ENCODE data around the gene SIPA1L3. TPM values are rescaled to one million over a fixed set of nuclear protein-coding genes. Genes with fewer than 3 reads are reported as not detected.

Gene SIPA1L3
- total RNA-seq, 1 experiment from 2014 or later, result 13.8 TPM

DNA sequence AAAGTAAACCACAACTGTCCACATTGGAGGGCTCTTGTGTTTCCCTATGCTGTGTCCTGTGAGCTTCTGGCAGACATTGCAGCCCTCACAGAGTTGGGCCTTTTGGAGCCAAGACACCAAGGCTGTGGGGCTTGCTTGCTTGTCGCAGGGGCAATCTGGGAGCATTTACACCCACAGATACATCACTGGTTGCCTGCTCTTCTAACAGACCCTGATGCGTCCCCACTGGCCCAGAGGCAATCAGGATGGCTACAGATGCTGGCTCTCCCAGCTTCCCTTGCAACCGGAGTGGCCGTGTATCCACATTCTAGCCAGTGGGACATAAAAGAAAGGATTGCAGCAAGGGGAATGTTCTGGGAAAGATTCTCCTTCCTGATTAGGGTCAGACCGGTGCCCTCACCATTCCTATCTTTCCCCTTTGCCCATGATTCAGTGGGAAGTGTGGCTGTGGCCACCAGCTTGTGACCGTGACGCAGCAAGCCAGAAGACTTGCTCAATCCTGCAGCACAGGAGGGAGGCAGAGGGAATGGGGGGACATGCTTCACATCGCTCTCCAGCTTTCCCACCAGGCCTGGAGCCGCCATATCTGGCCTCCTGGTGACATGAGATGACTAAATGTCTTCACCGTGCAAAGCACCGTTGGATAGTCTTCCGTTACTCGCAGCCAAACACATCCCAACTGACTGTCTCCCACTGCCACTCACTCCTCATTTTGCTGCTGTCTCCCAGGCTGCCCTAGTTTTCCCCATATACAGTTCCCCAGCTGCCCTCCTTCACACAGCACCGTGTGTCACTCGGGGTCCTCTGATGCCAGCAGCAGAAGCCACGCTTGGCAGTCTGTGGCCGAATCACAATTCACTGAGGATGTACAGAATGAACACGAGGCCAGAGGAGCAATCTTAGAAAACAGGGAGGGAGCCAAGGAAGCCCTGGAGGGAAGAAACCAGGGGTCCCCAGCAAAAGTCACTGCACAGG, 166.1 kb downstream of the SIPA1L3 start:
- Histone ChIP-seq H3K9me3 (no peaks in the 10 kb centered on the region), H3K4me3 (no peak overlapping the region), H3K36me3 (no peaks in the 10 kb centered on the region; the same call in 1 of the 2 replicates), H3K27me3 (no peaks in the 10 kb centered on the region)
- DNase-seq, result no peak

DNA sequence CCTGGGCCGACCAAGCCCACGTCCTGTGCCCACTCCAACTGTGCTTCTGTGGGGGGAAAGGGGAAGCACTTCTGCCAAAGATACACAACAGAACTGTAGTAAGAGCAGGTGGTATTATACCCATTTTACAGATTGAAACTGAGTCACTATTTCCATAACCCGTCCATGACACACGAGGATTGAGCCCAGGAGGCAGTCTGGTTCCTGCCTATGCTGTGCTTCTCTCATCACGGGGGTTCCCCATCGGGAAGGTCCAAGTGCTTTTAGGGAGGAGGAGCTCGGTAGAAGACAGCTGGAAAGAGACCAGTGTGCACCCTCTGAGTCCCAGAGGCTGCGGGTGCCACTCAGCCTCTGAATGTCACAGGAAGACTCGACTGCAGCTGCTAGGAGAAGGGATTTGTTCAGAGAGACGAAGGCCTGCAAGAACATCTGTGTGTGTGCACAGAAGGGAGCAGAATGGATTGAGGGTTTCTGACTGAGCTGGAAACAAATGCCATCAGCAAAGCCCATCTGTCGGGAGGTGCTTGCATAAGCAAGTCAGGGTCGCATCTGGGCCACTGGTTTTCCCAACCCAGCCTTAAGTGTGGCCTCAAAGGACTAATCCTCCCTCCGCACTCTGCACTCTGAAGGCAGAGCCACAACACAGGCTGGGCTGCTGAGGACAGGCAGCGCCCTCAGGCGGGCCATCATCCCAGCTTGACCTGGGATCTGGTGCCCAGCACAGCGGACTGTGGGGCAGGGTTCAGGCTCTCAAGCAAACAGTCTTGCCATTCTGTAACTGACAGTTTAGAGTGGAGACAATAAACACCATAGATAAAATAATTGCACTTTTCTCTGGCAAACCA, 167.1 kb downstream of the SIPA1L3 start:
- DNase-seq, result no peak
- no peaks in the 10 kb centered on the region for H3K9me3 ChIP-seq
- H3K27me3 ChIP-seq, result no peaks in the 10 kb centered on the region
- H3K4me3 ChIP-seq, result no peak overlapping the region
- no peaks in the 10 kb centered on the region; the same call in 1 of the 2 replicates for H3K36me3 ChIP-seq

DNA sequence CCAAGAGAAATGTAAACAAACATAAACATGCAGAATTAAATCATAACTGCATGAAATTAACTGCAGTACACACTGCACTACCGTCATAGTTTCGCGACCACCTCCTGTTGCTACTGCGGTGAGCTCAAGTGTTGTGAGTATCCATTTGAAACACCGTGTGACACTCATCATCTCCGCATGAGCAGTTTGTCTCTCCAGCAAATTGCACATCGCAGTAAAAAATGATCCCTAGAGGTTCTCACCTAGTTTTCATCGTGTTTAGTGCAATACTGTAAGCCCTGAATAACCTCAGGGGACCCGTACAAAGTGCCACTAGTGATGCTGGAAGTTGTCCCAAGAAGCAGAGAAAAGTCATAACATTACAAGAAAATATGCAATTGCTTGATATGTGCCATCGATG, 169.3 kb downstream of the SIPA1L3 start:
- Histone ChIP-seq H3K4me3 (no peak overlapping the region), H3K27me3 (no peaks in the 10 kb centered on the region), H3K36me3 (no peaks in the 10 kb centered on the region; the same call in 1 of the 2 replicates), H3K9me3 (no peaks in the 10 kb centered on the region)
- DNase-seq, result no peak

DNA sequence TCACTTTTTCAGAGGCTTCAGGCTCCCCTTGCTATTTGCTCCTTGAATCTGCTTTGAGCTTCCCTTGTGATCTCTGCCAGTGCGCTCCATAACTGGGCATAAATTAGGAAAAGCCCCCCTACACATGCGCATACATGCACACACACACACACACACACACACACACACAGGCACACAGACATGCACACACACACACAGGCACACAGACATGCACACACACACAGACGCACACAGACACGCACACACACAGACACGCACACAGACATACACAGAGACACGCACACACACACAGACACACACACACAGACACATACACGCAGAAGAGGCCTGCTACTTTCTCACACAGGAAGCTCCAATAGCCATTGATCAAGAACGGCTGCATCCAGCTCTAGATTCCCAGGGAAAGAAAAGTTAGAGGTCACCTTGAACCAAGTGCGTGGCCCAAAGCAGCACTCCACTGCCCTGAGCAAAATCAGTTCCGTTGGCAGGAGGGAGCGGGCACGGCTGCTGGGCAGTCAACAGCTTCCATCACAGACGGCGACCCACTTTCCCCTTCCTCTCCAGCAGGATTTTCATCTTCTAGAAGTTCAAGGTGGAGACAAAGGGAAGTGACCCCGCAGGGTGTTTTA, 171.4 kb downstream of the SIPA1L3 start:
- DNase-seq, result no peak
- H3K9me3 ChIP-seq, result no peaks in the 10 kb centered on the region
- H3K4me3 ChIP-seq, result no peak overlapping the region
- H3K36me3 ChIP-seq, result peaks cover 12% of the 10 kb centered on the region
- no peaks in the 10 kb centered on the region for H3K27me3 ChIP-seq

DNA sequence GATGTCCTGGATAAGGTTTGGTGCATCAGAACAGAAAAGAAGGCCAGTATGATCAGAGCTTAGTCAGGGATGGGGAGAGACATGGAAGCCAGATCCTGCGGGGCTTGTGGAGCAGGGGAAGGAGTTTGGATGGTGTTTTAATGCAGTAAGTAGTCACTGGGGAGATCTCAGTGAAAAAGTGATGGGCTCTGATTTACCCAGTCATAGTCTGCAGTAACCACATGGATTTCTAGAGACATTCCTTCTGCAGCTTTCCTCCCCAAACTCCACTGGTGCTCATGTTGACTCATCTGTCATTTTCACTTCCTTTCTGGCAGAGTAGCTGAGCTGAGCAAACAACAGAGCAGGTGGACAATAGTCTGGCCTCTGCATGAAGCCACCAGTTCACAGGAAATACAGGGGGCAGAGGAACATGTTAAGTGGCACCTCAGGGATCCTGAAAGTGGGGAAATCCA, 172.9 kb downstream of the SIPA1L3 start:
- DNase-seq, result peak; percentile 58
- no peaks in the 10 kb centered on the region for H3K9me3 ChIP-seq
- no peaks in the 10 kb centered on the region for H3K27me3 ChIP-seq
- H3K4me3 ChIP-seq, result no peak overlapping the region
- peaks cover 12% of the 10 kb centered on the region for H3K36me3 ChIP-seq

DNA sequence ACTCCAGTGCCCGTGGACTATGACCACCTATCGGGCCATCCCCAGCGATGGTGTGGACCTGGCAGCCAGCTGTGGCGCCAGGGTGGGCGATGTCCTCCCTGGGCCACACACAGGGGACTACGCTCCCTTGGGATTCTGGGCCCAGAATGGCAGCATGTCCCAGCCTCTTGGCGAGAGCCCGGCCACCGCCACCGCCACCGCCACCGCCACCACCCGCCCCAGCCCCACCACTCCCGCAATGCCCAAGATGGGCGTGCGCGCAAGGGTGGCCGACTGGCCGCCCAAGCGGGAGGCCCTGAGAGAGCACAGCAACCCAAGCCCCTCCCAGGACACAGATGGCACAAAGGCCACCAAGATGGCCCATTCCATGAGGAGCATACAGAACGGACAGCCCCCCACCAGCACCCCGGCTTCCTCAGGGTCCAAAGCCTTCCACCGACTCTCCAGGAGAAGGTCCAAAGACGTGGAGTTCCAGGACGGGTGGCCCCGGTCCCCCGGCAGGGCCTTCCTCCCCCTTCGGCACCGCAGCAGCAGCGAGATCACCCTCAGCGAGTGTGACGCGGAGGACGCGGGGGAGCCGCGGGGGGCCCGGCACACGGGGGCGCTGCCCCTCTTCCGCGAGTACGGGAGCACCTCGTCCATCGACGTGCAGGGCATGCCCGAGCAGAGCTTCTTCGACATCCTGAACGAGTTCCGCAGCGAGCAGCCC, 174.7 kb downstream of the SIPA1L3 start:
- no peak for DNase-seq
- H3K27me3 ChIP-seq, result no peaks in the 10 kb centered on the region
- H3K4me3 ChIP-seq, result no peak overlapping the region
- H3K9me3 ChIP-seq, result no peaks in the 10 kb centered on the region
- peaks cover 12% of the 10 kb centered on the region for H3K36me3 ChIP-seq

DNA sequence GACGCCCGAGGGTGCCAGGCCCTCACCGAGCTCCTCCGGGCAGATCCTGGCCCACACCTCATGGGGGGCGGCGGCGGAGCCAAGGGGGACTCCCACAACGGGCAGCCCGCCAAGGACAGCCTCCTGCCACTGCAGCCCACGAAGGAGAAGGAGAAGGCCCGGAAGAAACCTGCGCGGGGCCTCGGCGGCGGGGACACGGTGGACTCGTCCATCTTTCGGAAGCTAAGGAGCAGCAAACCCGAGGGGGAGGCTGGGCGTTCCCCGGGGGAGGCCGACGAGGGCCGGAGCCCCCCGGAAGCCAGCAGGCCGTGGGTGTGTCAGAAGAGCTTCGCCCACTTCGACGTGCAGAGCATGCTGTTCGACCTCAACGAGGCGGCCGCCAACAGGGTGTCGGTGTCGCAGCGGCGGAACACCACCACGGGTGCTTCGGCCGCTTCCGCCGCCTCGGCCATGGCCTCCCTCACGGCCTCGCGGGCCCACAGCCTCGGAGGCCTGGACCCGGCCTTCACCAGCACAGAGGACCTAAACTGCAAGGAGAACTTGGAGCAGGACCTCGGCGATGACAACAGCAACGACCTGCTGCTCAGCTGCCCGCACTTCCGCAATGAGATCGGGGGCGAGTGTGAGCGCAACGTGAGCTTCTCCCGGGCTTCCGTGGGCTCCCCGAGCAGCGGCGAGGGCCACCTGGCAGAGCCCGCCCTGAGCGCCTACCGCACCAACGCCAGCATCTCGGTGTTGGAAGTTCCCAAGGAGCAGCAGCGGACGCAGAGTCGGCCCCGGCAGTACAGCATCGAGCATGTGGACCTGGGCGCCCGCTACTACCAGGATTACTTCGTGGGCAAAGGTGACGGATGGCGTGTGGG, 175.5 kb downstream of the SIPA1L3 start:
- no peak for DNase-seq
- Histone ChIP-seq H3K36me3 (peaks cover 12% of the 10 kb centered on the region), H3K4me3 (no peak overlapping the region), H3K27me3 (no peaks in the 10 kb centered on the region), H3K9me3 (no peaks in the 10 kb centered on the region)

DNA sequence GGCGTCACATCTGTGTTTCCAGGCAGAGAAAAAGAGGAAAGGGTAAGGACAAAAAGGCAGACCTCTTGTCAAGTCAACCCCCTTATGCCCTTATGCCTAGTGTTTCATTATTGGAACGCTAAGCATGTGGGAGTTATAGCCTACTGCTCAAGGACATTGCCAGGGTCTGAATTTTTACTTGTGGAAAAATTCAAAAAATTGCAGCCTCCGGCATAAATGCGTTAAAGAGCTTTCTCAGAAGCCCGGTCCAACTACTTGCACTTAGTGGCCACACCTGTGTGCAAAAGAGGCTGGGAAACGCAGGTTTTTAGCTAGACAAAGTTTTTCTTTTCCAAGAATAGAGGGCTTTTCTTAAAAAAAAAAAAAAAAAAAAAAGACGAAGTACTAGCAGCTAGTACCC, 177.2 kb downstream of the SIPA1L3 start:
- DNase-seq, result no peak

DNA sequence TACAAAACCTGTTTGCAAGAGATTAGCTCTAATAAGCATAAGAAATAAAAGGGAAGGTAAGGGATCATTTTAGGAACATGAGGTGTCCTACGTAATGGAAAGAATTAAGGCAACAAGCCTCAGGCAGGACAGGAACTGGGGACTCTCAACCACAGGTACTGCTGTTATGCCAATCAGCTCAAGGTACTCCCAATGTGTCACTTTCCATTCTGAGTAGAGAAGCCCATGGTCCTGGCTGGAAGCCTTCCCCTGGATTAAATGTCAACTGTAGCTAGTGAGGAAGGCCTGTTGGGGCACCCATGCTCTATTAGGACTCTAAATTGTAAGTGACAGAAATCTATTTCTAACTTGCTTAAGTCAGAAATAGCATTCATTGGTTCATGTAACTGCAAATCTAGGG, 182.4 kb downstream of the SIPA1L3 start:
- no peak overlapping the region for H3K4me3 ChIP-seq
- no peaks in the 10 kb centered on the region for H3K9me3 ChIP-seq
- H3K36me3 ChIP-seq, result peaks cover 8% of the 10 kb centered on the region
- H3K27me3 ChIP-seq, result no peaks in the 10 kb centered on the region
- no peak for DNase-seq

More for the DNA sequence above, 177.2 kb downstream of the SIPA1L3 start:
- Histone ChIP-seq H3K4me3 (no peak overlapping the region), H3K9me3 (no peaks in the 10 kb centered on the region), H3K36me3 (peaks cover 14% of the 10 kb centered on the region), H3K27me3 (no peaks in the 10 kb centered on the region)

DNA sequence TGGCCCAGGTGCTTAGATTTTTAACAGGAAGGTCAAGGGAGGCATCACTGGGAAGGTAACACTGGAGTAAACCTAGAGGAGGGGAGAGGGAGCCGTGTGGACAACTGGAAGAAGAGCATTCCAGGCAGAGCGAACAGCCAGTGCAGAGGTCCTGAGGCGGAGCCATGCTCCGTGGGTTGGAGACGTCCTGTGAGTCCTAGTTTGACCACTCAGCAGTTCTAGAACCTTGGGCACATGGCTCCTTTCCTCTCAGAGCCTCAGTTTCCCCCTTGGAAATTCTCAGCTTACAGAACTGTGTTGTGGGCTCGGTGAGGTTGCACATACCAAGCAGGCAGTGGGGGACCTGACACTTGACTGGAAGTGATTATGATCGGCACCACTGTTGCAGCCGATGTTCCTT, 186.1 kb downstream of the SIPA1L3 start:
- no peak overlapping the region for H3K4me3 ChIP-seq
- DNase-seq, result no peak
- no peaks in the 10 kb centered on the region for H3K27me3 ChIP-seq
- no peaks in the 10 kb centered on the region for H3K9me3 ChIP-seq
- H3K36me3 ChIP-seq, result peaks cover 10% of the 10 kb centered on the region

DNA sequence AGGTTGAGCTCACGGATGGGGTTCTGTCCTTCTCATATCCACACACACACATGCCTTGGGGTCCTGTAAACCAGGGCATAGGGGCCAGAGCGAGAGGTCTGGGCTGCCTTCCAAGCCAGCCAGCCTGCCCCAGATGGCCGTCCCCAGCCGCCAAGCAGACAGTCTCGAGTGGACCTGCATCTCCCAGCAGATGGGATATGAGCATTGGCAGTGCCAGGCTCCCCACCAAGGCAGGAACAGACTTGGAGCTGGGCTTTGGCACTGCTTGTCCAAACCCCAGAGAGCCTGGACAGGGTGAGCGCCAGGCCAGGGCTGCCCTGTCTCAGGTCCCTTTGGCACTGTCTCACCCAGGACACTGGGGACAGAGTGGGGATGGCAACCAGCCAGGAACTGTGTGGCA, 186.6 kb downstream of the SIPA1L3 start:
- Histone ChIP-seq H3K9me3 (no peaks in the 10 kb centered on the region), H3K4me3 (no peak overlapping the region), H3K27me3 (no peaks in the 10 kb centered on the region), H3K36me3 (peaks cover 11% of the 10 kb centered on the region)
- DNase-seq, result no peak

DNA sequence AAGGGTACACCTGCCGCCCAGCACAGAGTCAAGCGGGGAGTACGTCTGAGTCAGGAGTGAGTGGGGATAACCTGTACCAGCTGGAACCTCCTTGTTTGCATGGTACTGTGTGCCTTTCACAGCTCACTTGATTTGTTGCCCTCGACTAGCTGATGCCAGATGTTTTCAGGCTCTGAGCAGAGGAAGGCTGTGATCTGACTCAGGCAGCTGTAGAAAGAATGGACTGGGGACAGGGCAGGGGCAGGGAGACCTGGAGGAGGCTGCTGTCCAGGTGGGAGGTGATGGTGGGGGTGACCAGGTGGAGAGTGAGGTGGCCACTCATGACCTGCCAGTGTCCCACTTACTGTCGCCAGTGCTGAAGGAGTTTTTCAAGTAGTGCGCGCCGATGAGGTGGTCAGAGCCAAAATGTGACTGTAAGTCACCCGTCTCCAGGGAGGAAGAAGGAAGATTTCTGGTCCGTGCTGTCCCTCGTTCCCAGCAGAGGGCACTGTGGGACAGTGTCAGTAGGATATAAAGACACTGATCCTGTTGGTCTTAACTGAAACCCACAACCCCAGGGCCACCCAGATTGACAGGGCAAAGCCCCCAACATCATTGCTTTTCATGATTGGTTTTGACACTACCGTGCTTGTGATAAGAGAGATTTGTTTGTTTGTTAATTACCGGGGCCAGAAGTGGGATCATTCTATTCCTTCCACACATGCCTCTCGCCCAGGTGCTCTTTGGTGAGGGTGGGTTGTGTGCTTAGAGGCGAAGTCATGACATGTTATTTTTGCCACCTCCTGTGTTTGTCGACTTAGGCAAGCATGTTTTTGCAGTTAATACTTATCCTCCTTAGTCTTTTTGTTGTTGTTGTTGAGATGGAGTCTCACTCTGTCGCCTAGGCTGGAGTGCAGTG, 188.7 kb downstream of the SIPA1L3 start:
- peak; percentile 51 for DNase-seq
- H3K9me3 ChIP-seq, result peaks cover 9% of the 10 kb centered on the region
- no peak overlapping the region for H3K4me3 ChIP-seq
- H3K36me3 ChIP-seq, result peaks cover 23% of the 10 kb centered on the region
- H3K27me3 ChIP-seq, result no peaks in the 10 kb centered on the region

DNA sequence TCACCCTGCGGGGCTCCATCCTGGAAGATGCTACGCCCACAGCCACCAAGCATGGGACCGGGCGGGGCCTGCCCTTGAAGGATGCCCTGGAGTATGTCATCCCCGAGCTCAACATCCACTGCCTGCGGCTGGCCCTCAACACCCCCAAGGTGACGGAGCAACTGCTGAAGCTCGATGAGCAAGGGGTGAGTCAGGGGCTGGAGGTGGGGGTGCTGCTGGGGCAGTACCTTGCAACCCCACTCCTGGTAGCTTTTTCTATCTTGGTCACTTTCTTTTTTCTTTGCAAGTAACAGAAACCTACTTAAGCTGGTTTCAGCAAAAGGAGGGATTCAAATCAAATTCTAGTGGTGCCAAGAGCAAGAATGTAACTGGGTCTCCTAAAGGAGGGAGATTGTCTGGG, 193.0 kb downstream of the SIPA1L3 start:
- H3K4me3 ChIP-seq, result no peak overlapping the region
- no peaks in the 10 kb centered on the region for H3K27me3 ChIP-seq
- peaks cover 32% of the 10 kb centered on the region for H3K36me3 ChIP-seq
- DNase-seq, result no peak
- peaks cover 9% of the 10 kb centered on the region for H3K9me3 ChIP-seq

DNA sequence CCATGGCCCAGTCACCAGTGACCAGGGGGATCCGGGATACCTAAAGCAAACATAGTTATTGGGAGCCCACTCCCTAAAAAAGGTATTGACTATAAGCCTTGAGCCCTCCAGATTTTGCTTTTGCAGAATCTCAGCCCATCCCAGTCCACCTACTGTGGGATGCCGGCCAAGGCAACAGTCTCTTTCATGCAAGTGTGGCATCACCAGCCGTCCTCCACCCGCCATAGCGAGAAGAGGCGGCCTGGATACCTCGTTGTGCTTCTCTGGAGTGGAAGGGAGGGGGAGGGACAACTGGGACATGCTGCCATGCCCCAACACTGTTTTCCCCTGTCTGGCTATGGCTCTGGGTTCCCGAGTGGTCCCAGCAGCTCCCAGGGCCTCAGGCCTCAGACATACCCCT, 193.6 kb downstream of the SIPA1L3 start:
- Histone ChIP-seq H3K4me3 (no peak overlapping the region), H3K36me3 (peaks cover 32% of the 10 kb centered on the region), H3K9me3 (peaks cover 9% of the 10 kb centered on the region), H3K27me3 (no peaks in the 10 kb centered on the region)
- DNase-seq, result no peak

DNA sequence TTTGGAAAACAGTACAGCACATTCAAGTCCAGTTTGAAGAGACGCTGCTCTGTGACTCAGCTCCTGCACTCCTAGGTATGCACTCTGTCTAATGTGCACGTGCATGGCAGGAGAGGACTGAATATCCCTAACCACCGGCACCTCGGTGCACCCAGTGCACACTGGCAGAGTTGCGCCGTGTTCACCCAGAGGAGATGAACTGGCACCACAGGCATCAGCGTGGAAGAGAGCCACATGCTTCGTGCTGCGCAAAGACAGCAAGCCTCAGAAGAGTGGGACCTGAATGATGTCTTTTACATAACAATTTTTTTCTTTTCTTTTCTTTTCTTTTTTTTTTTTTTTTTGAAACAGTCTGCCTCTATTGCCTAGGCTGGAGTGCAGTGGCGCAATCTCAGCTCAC, 194.7 kb downstream of the SIPA1L3 start:
- no peaks in the 10 kb centered on the region for H3K27me3 ChIP-seq
- H3K36me3 ChIP-seq, result peaks cover 36% of the 10 kb centered on the region
- H3K4me3 ChIP-seq, result no peak overlapping the region
- H3K9me3 ChIP-seq, result peaks cover 9% of the 10 kb centered on the region
- DNase-seq, result no peak

Data from MG63 (cell line).